ENCODE measurements around the gene CDADC1. TPM values are rescaled to one million over a fixed set of nuclear protein-coding genes. Genes with fewer than 3 reads are reported as not detected.

CDADC1 gene
- total and polyA plus RNA-seq, 2 donors: 4.9 to 8.0 TPM

DNA sequence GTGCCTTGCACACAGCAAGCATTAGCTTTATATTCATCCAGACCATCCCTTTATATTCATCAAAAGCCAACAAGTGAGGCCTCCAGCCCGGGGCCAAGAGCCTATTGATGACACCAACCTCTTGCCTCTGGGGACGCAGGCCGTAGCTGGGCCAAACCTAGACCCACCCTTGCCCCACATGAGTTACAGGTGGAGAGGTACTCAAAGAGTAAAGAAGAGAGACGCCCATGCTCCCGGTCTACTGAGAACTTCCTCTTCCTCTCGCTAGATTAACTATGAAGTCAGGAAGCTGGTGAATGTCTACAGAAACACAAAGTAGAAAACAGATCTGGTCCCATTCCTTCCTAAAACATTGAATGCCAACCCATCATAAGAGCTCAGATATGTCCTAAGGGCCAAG lies 31.4 kb upstream of the CDADC1 start:
- DNase-seq (ENCODE audit: low read depth in 6 of 9, low spot score in 9 of 9): no peak
- peaks cover 18 to 30% of the 10 kb centered on the region in 2 donors for H3K4me1 ChIP-seq (ENCODE audit: control insufficient read depth in 2 of 2, insufficient read depth in 2 of 2, low read length in 2 of 2)
- H3K9me3 ChIP-seq (ENCODE audit: control insufficient read depth in 2 of 2, insufficient read depth in 1 of 2, low read length in 1 of 2): peaks cover 2 to 21% of the 10 kb centered on the region in 2 donors
- H3K36me3 ChIP-seq (ENCODE audit: control insufficient read depth in 2 of 2, insufficient read depth in 2 of 2, low read length in 1 of 2): peaks cover 0 to 3% of the 10 kb centered on the region in 2 donors
- H3K27me3 ChIP-seq (ENCODE audit: control insufficient read depth in 2 of 2, insufficient read depth in 1 of 2, low read length in 1 of 2): peaks cover 34 to 47% of the 10 kb centered on the region in 2 donors
- 87% methylated on average over 6 of the region's 6 CpGs for WGBS
- no peak overlapping the region for H3K27ac ChIP-seq (ENCODE audit: low read depth in 1 of 2, low read length in 1 of 2)
- H3K4me3 ChIP-seq (ENCODE audit: low read length in 2 of 2): no peak overlapping the region

DNA sequence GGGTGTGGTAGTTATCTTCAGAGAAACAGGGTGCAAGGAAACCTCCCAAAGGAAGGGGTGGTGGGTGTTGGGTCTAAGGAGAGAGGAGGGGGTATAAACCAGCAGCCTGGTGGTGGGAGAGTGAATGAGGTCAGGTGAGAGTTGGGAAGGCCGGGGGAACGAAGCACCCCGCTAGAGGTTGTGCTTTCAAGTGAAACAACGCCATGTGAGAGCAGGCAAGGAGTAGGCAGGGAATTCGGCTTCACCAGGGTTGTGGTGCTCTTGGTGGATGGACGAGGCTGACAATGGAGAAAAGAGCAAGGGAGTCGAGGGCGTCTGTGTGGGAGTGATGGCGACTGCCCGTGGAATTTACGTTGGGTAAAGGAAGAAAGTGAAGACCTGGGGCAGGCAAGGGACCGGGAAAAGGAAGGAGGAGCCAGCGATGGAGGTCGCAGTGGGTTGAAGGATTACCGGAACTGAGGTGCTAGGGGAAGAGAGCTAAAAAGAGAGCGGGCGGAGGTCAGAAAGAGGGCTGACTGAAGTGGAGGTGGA lies 29.7 kb upstream of the CDADC1 start:
- H3K36me3 ChIP-seq (ENCODE audit: control insufficient read depth in 2 of 2, insufficient read depth in 2 of 2, low read length in 1 of 2): no peaks in the 10 kb centered on the region
- peaks cover 18 to 31% of the 10 kb centered on the region in 2 donors for H3K4me1 ChIP-seq (ENCODE audit: control insufficient read depth in 2 of 2, insufficient read depth in 2 of 2, low read length in 2 of 2)
- 92% methylated on average over 17 of the region's 17 CpGs for WGBS
- peaks cover 44 to 64% of the 10 kb centered on the region in 2 donors for H3K27me3 ChIP-seq (ENCODE audit: control insufficient read depth in 2 of 2, insufficient read depth in 1 of 2, low read length in 1 of 2)
- no peak for DNase-seq (ENCODE audit: low read depth in 6 of 9, low spot score in 9 of 9)
- H3K27ac ChIP-seq (ENCODE audit: low read depth in 1 of 2, low read length in 1 of 2): no peak overlapping the region
- H3K4me3 ChIP-seq (ENCODE audit: low read length in 2 of 2): no peak overlapping the region
- H3K9me3 ChIP-seq (ENCODE audit: control insufficient read depth in 2 of 2, insufficient read depth in 1 of 2, low read length in 1 of 2): peaks cover 2 to 21% of the 10 kb centered on the region in 2 donors

DNA sequence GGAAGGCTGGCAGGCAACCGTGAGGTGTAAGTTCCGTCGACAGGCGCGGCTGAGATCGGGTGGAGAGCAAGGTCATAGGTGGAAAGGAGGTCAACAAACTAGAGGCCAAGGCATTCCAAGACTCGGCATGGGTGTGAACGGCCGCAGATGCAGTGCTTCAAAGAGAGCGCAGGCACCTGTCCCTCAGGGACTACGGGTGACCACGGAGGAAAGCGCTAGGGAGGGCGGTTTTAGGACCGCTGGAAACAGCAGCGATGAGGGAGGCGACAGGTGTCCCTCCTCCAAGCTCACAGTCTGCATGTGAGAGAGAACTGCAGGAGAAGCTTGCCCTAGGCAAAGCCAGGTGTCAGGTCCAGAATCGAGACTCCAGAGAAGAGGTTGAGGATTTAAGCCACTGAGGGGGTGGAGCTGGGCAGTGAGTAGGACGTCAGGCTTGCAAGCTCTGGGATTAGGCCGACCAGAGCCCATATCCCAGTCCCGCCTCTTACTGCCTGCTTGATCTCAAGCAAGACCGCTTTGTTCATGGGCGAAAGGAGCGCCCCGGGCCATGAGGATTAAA lies 29.2 kb upstream of the CDADC1 start:
- Histone ChIP-seq H3K36me3 (ENCODE audit: control insufficient read depth in 2 of 2, insufficient read depth in 2 of 2, low read length in 1 of 2) (no peaks in the 10 kb centered on the region), H3K4me3 (ENCODE audit: low read length in 2 of 2) (no peak overlapping the region), H3K27me3 (ENCODE audit: control insufficient read depth in 2 of 2, insufficient read depth in 1 of 2, low read length in 1 of 2) (peaks cover 44 to 69% of the 10 kb centered on the region in 2 donors), H3K27ac (ENCODE audit: low read depth in 1 of 2, low read length in 1 of 2) (no peak overlapping the region), H3K9me3 (ENCODE audit: control insufficient read depth in 2 of 2, insufficient read depth in 1 of 2, low read length in 1 of 2) (peaks cover 2 to 21% of the 10 kb centered on the region in 2 donors), H3K4me1 (ENCODE audit: control insufficient read depth in 2 of 2, insufficient read depth in 2 of 2, low read length in 2 of 2) (peaks cover 18 to 31% of the 10 kb centered on the region in 2 donors)
- WGBS: 75% methylated on average over 25 of the region's 25 CpGs
- DNase-seq (ENCODE audit: low read depth in 6 of 9, low spot score in 9 of 9): no peak

GRCh38 chr13:49219647-49220035 lies 28.1 kb upstream of the CDADC1 start:
- no peak for DNase-seq (ENCODE audit: low read depth in 6 of 9, low spot score in 9 of 9)
- WGBS: 27% methylated on average over 17 of the region's 17 CpGs
- Histone ChIP-seq H3K36me3 (ENCODE audit: control insufficient read depth in 2 of 2, insufficient read depth in 2 of 2, low read length in 1 of 2) (no peaks in the 10 kb centered on the region), H3K27ac (ENCODE audit: low read depth in 1 of 2, low read length in 1 of 2) (no peak overlapping the region), H3K4me1 (ENCODE audit: control insufficient read depth in 2 of 2, insufficient read depth in 2 of 2, low read length in 2 of 2) (peaks cover 16 to 29% of the 10 kb centered on the region in 2 donors), H3K27me3 (ENCODE audit: control insufficient read depth in 2 of 2, insufficient read depth in 1 of 2, low read length in 1 of 2) (peaks cover 44 to 80% of the 10 kb centered on the region in 2 donors), H3K4me3 (ENCODE audit: low read length in 2 of 2) (peak overlapping the region in 1 of 2 donors; percentile 55), H3K9me3 (ENCODE audit: control insufficient read depth in 2 of 2, insufficient read depth in 1 of 2, low read length in 1 of 2) (peaks cover 2 to 21% of the 10 kb centered on the region in 2 donors)

GRCh38 chr13:49220036-49220855 lies 27.5 kb upstream of the CDADC1 start, which contains the start of gene MLNR:
Gene MLNR (plus strand): TSS chr13:49220338. CDS start chr13:49220338, 0 bp downstream.
- DNase-seq (ENCODE audit: low read depth in 6 of 9, low spot score in 9 of 9): peak in 4 of 9 donors; percentile 12 to 47 (median 30)
- Histone ChIP-seq H3K4me1 (ENCODE audit: control insufficient read depth in 2 of 2, insufficient read depth in 2 of 2, low read length in 2 of 2) (peaks cover 10 to 23% of the 10 kb centered on the region in 2 donors), H3K9me3 (ENCODE audit: control insufficient read depth in 2 of 2, insufficient read depth in 1 of 2, low read length in 1 of 2) (peaks cover 2 to 15% of the 10 kb centered on the region in 2 donors), H3K4me3 (ENCODE audit: low read length in 2 of 2) (peak within 1 kb of the TSS in 1 of 2 donors; percentile 55), H3K36me3 (ENCODE audit: control insufficient read depth in 2 of 2, insufficient read depth in 2 of 2, low read length in 1 of 2) (no peaks in the 10 kb centered on the region), H3K27ac (ENCODE audit: low read depth in 1 of 2, low read length in 1 of 2) (no peak within 1 kb of the TSS), H3K27me3 (ENCODE audit: control insufficient read depth in 2 of 2, insufficient read depth in 1 of 2, low read length in 1 of 2) (peaks cover 44 to 83% of the 10 kb centered on the region in 2 donors)
- WGBS: 6% methylated on average over 111 of the region's 111 CpGs

DNA sequence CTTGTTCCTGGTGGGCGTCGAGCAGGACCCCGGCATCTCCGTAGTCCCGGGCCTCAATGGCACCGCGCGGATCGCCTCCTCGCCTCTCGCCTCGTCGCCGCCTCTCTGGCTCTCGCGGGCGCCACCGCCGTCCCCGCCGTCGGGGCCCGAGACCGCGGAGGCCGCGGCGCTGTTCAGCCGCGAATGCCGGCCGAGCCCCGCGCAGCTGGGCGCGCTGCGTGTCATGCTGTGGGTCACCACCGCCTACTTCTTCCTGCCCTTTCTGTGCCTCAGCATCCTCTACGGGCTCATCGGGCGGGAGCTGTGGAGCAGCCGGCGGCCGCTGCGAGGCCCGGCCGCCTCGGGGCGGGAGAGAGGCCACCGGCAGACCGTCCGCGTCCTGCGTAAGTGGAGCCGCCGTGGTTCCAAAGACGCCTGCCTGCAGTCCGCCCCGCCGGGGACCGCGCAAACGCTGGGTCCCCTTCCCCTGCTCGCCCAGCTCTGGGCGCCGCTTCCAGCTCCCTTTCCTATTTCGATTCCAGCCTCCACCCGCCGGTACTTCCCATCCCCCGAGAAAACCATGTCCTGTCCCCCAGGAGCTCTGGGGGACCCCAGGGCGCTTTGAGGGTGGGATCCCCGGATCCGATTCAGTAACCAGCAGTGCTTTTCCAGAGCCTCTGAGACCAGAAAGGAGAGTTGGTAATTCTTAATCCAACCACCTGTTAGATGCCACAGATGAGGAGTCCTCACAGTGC lies 26.7 kb upstream of the CDADC1 start:
- DNase-seq (ENCODE audit: low read depth in 6 of 9, low spot score in 9 of 9): no peak
- no peak overlapping the region for H3K27ac ChIP-seq (ENCODE audit: low read depth in 1 of 2, low read length in 1 of 2)
- WGBS: 11% methylated on average over 73 of the region's 73 CpGs
- H3K9me3 ChIP-seq (ENCODE audit: control insufficient read depth in 2 of 2, insufficient read depth in 1 of 2, low read length in 1 of 2): peaks cover 2 to 9% of the 10 kb centered on the region in 2 donors
- peaks cover 44 to 83% of the 10 kb centered on the region in 2 donors for H3K27me3 ChIP-seq (ENCODE audit: control insufficient read depth in 2 of 2, insufficient read depth in 1 of 2, low read length in 1 of 2)
- peak overlapping the region in 1 of 2 donors; percentile 55 for H3K4me3 ChIP-seq (ENCODE audit: low read length in 2 of 2)
- no peaks in the 10 kb centered on the region for H3K36me3 ChIP-seq (ENCODE audit: control insufficient read depth in 2 of 2, insufficient read depth in 2 of 2, low read length in 1 of 2)
- peaks cover 10 to 21% of the 10 kb centered on the region in 2 donors for H3K4me1 ChIP-seq (ENCODE audit: control insufficient read depth in 2 of 2, insufficient read depth in 2 of 2, low read length in 2 of 2)

- WGBS: 89% methylated on average over 4 of the region's 4 CpGs
- peaks cover 2 to 7% of the 10 kb centered on the region in 2 donors for H3K9me3 ChIP-seq (ENCODE audit: control insufficient read depth in 2 of 2, insufficient read depth in 1 of 2, low read length in 1 of 2)
- H3K27ac ChIP-seq (ENCODE audit: low read depth in 1 of 2, low read length in 1 of 2): no peak overlapping the region
- H3K4me3 ChIP-seq (ENCODE audit: low read length in 2 of 2): no peak overlapping the region
- no peaks in the 10 kb centered on the region for H3K36me3 ChIP-seq (ENCODE audit: control insufficient read depth in 2 of 2, insufficient read depth in 2 of 2, low read length in 1 of 2)
- H3K27me3 ChIP-seq (ENCODE audit: control insufficient read depth in 2 of 2, insufficient read depth in 1 of 2, low read length in 1 of 2): peaks cover 44 to 81% of the 10 kb centered on the region in 2 donors
- DNase-seq (ENCODE audit: low read depth in 6 of 9, low spot score in 9 of 9): no peak
- peaks cover 10 to 21% of the 10 kb centered on the region in 2 donors for H3K4me1 ChIP-seq (ENCODE audit: control insufficient read depth in 2 of 2, insufficient read depth in 2 of 2, low read length in 2 of 2)
Measured at GRCh38 chr13:49221590-49221965, 26.1 kb upstream of the CDADC1 start.

GRCh38 chr13:49225223-49226042 lies 22.3 kb upstream of the CDADC1 start:
- Histone ChIP-seq H3K9me3 (ENCODE audit: control insufficient read depth in 2 of 2, insufficient read depth in 1 of 2, low read length in 1 of 2) (no peaks in the 10 kb centered on the region), H3K4me3 (ENCODE audit: low read length in 2 of 2) (no peak overlapping the region), H3K27me3 (ENCODE audit: control insufficient read depth in 2 of 2, insufficient read depth in 1 of 2, low read length in 1 of 2) (peaks cover 19 to 45% of the 10 kb centered on the region in 2 donors), H3K36me3 (ENCODE audit: control insufficient read depth in 2 of 2, insufficient read depth in 2 of 2, low read length in 1 of 2) (no peaks in the 10 kb centered on the region), H3K27ac (ENCODE audit: low read depth in 1 of 2, low read length in 1 of 2) (no peak overlapping the region), H3K4me1 (ENCODE audit: control insufficient read depth in 2 of 2, insufficient read depth in 2 of 2, low read length in 2 of 2) (peaks cover 4 to 8% of the 10 kb centered on the region in 2 donors)
- no peak for DNase-seq (ENCODE audit: low read depth in 6 of 9, low spot score in 9 of 9)
- 92% methylated on average over 5 of the region's 5 CpGs for WGBS
